Choroid plexus epithelial cell (primary cell): ENCODE measurements around the gene MBP.

Source experiments
- DNase-seq: peaks from one replicate; pipeline ENCODE4 v3.0.0-alpha.2; 2010; ENCODE audit warnings: low read depth
- H3K4me3 ChIP-seq: 2 replicates; pipeline ENCODE4 v1.5.1; 2011; ENCODE audit warnings: low read depth, mild to moderate bottlenecking, control low read depth, low read length, moderate library complexity
- TF ChIP-seq, protein P1 (sequence below): conservative IDR thresholded peaks from 2 replicates; pipeline ENCODE4 v1.5.1; 2011; ENCODE audit warnings: low read depth, mild to moderate bottlenecking, control low read depth, inconsistent platforms, low read length, moderate library complexity

Gene MBP

GRCh38 chr18:77119851-77120491 is 12.6 kb downstream of the MBP start:
- no peak for DNase-seq
- TF ChIP-seq, protein P1, sequence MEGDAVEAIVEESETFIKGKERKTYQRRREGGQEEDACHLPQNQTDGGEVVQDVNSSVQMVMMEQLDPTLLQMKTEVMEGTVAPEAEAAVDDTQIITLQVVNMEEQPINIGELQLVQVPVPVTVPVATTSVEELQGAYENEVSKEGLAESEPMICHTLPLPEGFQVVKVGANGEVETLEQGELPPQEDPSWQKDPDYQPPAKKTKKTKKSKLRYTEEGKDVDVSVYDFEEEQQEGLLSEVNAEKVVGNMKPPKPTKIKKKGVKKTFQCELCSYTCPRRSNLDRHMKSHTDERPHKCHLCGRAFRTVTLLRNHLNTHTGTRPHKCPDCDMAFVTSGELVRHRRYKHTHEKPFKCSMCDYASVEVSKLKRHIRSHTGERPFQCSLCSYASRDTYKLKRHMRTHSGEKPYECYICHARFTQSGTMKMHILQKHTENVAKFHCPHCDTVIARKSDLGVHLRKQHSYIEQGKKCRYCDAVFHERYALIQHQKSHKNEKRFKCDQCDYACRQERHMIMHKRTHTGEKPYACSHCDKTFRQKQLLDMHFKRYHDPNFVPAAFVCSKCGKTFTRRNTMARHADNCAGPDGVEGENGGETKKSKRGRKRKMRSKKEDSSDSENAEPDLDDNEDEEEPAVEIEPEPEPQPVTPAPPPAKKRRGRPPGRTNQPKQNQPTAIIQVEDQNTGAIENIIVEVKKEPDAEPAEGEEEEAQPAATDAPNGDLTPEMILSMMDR, result no peak
- H3K4me3 ChIP-seq, result no peak overlapping the region

DNA sequence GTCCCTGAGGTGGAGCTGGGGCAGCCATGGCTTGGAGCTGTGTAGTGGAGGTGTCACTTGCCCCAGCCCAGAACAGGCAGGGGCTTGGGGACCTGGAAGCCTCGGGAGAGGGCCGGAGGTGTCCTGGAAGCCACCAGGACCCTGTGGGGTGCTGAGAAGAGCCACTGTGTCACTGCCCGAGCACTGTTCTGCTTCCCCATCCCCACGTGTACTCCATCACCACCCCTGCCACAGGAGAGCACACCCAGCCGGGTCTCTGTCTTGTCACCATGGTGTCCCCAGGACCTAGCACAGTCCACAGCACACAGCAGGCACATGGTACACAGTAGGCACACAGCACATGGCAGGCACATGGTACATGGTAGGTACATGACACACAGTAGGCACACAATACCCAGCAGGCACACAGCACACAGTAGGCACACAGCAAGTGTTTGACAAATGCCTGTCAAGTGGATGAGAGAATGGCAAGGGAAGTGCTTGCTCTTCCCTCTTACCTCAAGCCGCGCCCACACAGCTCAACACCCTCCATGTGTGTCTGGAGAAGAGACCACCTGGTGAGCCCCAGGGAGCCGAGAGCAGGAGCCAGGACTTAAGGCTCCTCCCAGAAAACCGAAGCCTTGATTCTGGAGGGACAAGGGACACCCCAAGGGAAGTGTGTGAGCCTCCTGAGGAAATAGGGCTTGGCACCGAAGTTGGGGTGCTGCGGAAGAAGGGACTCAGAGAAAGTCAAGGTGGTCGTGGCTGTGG is 13.3 kb downstream of the MBP start:
- TF ChIP-seq, protein P1, result no peak
- no peak for DNase-seq
- no peak overlapping the region for H3K4me3 ChIP-seq

GRCh38 chr18:77118256-77119090 is 14.1 kb downstream of the MBP start:
- DNase-seq, result no peak
- TF ChIP-seq, protein P1, result no peak

GRCh38 chr18:77116201-77117080 is 16.1 kb downstream of the MBP start:
- TF ChIP-seq, protein P1, result no peak
- DNase-seq, result no peak
- H3K4me3 ChIP-seq, result no peak overlapping the region

More at GRCh38 chr18:77118256-77119090, 14.1 kb downstream of the MBP start:
- no peak overlapping the region for H3K4me3 ChIP-seq

- TF ChIP-seq, protein P1, result no peak
- peak; percentile 50 for DNase-seq
- no peak overlapping the region for H3K4me3 ChIP-seq
Measured at GRCh38 chr18:77115192-77115953, 17.2 kb downstream of the MBP start.
